HG02884 (cell line): ENCODE measurements around the gene NACA.
A peak's percentile ranks its signal among the peaks of the same experiment; 100 is the strongest.
"Not testable (repeated sequence)": the region's sequence is repeated elsewhere in the genome, so short reads cannot be mapped to it uniquely, and the experiment has no call there.

ENCODE experiments used
- ATAC-seq: cut with Tn5 transposase; IDR thresholded peaks from one replicate; pipeline ENCODE4 v1.9.1; 2021; ENCODE audit warnings: mild to moderate bottlenecking, moderate library complexity; ENCODE audit not compliant: unreplicated experiment

Gene NACA

GRCh38 chr12:56724972-56725722, at the start of gene NACA:
NACA (minus strand) TSS chr12:56725299; CDS start chr12:56724521, 778 bp downstream.
- ATAC-seq, result peak; percentile 93

DNA sequence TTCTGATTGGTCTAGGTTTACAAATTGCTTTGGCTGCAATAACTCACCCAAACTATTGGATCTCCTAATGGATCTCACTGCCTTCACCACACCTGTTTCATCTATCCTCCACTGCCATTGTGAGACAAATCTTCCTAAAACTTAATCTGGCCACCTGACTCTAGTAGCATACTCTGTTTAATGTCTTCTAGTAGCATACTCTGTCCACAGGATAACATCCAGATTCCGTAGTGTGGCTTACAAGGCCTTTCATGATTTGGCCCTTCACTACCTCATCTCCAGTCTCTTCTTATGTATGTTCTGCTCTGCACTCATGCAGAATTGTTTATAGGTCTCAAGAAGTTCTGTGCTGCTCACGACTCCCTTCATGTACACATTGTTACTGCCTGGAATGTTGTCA, 48.0 kb upstream of the NACA start:
- ATAC-seq, result no peak

DNA sequence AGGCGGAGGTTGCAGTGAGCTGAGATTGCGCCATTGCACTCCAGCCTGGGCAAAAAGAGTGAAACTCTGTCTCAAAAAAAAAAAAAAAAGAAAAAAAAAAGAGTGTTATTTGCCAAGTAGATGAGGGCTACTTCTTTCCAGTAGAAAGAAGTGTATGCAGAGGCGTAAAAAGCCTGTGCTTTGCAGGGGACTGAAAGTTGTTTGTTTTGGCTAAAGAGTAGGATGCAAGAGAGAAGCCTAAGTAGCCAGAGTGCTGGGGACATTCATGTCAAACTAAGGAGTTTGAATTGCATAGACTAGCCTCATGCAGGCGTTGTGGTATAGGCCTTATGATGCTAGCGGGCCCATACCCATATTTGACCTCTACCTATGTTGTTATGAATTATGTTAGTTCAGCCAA, 47.5 kb upstream of the NACA start:
- ATAC-seq, result no peak

GRCh38 chr12:56769868-56770267, 44.8 kb upstream of the NACA start:
- ATAC-seq, result no peak

DNA sequence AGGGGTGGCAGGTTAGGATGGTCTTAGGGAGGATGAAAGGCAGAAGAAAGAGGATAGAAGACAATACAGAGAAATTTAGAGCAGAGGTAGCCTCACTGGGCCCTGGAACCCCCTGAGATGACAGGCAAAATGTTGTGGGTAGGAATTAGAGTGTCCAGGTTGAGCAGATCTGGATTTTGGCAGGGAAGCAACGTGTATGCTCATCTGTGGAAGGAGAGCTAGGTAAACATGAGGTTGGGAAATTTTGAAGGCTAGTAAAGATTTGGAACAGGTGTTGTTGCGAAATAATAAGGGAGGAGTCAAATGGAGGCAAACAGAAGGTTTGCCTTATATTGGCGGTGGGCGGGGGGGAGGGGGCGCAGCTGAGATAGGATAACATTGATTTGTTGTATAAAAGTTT, 43.3 kb upstream of the NACA start:
- ATAC-seq, result no peak

DNA sequence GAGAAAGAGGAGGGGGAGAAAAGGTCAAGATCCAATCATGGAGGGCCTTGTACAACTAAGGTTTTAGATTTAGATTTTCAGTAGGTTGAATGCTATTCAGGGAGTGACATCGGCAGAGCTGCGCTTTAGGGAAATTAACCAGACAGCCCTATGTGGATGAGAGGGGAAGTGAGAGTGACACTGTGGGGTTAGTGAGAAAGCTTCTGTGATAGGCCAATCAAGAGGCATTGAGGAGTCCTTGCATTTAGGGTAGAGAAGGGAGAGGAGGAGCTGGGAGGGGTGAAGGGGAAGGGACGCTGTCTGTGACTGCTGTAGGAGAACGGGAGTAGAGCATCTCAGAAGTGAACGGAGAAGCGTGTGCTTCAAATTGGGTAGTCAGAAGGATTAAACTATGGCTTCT, 41.4 kb upstream of the NACA start:
- ATAC-seq, result peak; percentile 99

- ATAC-seq, result no peak
These were observed 38.9 kb upstream of the NACA start for GRCh38 chr12:56763753-56764657.

DNA sequence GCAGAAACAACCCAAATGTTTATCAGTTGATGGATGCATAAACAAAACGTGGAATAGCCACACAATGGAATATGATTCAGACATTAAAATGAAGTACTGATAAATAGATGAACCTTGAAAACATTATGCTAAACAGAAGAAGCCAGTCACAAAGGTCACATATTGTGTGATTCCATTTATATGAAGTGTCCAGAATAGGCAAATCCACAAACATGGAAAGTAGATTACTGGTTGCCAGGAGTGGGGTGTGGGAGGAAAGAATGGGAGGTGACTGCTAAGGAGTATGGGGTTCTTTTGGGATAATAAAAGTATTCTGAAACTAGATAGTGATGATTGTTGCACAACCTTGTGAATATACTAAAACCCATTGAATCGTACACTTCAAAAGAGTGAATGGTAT, 36.7 kb upstream of the NACA start:
- ATAC-seq, result no peak

DNA sequence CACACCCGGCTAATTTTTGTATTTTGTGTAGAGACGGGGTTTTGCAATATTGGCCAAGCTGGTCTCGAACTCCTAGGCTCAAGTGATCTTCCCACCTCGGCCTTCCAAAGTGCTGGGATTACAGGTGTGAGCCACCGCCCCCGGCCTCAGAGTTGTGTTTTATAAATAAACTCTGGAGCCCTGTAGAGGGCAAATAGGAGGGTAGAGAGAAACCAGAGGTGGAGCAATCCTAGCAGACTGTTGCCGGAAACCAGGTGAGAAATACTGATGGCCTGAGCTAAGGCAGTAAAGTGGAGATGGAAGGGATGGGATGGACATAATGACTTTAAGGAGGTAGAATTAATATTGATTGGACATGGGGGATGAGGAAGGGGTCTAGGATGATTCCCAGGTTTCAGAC, 35.4 kb upstream of the NACA start:
- no peak for ATAC-seq

- no peak for ATAC-seq
These were observed 34.3 kb upstream of the NACA start for GRCh38 chr12:56759263-56759908.

- no peak for ATAC-seq
These were observed 33.7 kb upstream of the NACA start for GRCh38 chr12:56758728-56759262.

DNA sequence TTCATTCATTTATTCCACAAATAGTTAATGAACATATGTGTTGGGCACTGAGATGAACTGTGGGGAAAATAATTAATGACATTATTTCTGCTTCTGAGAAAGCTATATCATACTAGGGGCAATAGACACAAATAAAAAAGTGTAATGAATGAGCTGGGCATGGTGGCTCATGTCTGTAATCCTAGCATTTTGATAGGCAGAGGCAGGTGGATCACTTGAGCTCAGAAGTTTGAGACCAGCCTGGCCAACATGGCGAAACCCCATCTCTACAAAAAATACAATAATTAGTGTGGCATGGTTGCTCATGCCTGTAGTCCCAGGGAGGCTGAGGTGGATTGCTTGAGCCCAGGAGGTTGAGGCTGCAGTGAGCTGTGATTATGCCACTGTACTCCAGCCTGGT, 32.9 kb upstream of the NACA start:
- ATAC-seq, result not testable (repeated sequence)

GRCh38 chr12:56753566-56753965, 28.5 kb upstream of the NACA start:
- no peak for ATAC-seq

- peak; percentile 59 for ATAC-seq
These were observed 26.9 kb upstream of the NACA start, which contains the start of gene PRIM1 for GRCh38 chr12:56751712-56752598. PRIM1 (minus strand) TSS chr12:56752323; CDS start chr12:56752298, 25 bp downstream.

- ATAC-seq, result not testable (repeated sequence)
These were observed 25.5 kb upstream of the NACA start for GRCh38 chr12:56750596-56750995.

- ATAC-seq, result no peak
These were observed 24.8 kb upstream of the NACA start for GRCh38 chr12:56749853-56750252.

- no peak for ATAC-seq
These were observed 24.3 kb upstream of the NACA start for GRCh38 chr12:56749359-56749758.

DNA sequence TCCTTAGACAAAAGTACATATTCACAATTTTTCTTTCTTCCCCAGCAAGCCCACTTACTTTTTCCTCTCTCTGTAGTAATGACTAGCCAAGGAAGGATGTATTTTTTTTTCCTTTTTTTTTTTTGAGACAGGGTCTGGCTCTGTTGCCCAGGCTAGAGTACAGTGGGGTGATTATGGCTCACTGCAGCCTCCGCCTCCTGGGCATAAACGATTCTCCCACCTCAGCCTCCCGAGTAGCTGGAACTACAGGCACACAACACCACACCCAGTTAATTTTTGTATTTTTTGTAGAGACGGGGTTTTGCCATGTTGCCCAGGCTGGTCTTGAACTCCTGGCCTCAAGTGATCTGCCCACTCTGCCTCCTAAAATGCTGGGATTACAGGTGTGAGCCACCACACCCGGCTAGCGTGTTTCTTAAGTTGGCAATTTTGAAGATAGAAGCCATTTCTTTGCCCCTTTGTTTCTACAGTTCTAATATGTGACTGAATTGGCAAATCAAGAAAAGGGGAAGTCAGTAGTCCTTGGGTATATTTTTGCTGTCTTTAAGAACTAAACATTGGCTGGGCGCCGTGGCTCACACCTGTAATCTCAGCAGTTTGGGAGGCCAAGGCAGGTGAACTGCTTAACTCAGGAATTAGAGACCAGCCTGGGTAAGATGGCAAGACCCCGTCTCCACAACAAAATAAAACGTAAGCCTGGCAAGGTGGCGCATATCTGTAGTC, 3.2 kb upstream of the NACA start:
- no peak for ATAC-seq

DNA sequence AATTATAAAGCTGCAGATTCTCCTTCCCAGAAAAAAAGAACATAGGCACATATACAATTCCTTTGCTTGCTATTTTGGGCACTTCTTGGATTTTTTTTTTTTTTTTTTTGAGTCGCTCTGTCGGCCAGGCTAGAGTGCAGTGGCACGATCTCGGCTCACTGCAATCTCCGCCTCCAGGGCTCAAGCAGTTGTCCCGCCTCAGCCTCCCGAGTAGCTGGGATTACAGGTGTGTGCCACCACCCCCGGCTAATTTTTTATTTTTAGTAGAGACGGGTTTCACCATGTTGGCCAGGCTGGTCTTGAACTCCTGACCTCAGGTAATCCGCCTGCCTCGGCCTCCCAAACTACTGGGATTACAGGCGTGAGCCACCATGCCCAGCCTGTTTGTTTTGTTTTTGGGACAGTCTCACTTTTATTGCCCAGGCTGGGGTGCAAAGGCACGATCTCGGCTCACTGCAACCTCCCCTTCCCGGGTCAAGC, 1.1 kb upstream of the NACA start:
- ATAC-seq, result not testable (repeated sequence)
